Fibroblast of lung (primary cell): Measurements from ENCODE around the gene CA12. TPM values are rescaled to one million over a fixed set of nuclear protein-coding genes. Genes with fewer than 3 reads are reported as not detected.

Experiments used
- DNase-seq, 2 donors: peaks; one replicate each; pipeline versions ENCODE4 v3.0.0 to v3.0.0-alpha.2; 2010; ENCODE audit warnings: low read depth in 2 of 2
- H2AFZ ChIP-seq: 2 replicates; pipeline ENCODE4 v1.5.1; 2012; ENCODE audit warnings: low read length, control low read depth, inconsistent platforms
- H3K27ac ChIP-seq: 2 replicates; pipeline ENCODE4 v1.5.1; 2011; ENCODE audit warnings: low read length, control low read depth; ENCODE audit not compliant: insufficient read depth
- H3K27me3 ChIP-seq: 2 replicates; pipeline ENCODE4 v1.5.1; 2011; ENCODE audit warnings: mild to moderate bottlenecking, low read length; ENCODE audit not compliant: control insufficient read depth, insufficient read depth
- H3K36me3 ChIP-seq: 2 replicates; pipeline ENCODE4 v1.5.1; 2011; ENCODE audit warnings: low read length; ENCODE audit not compliant: control insufficient read depth, insufficient read depth
- H3K4me1 ChIP-seq: 2 replicates; pipeline ENCODE4 v1.5.1; 2011; ENCODE audit warnings: low read length; ENCODE audit not compliant: control insufficient read depth, insufficient read depth; ENCODE audit errors: extremely low read depth
- H3K4me2 ChIP-seq: 2 replicates; pipeline ENCODE4 v1.5.1; 2011; ENCODE audit warnings: low read length, control low read depth; ENCODE audit not compliant: insufficient read depth; ENCODE audit errors: extremely low read depth
- H3K4me3 ChIP-seq, 4 experiments: fragments of 200-600 bp in 1 of 4; sonication (generic) in 1 of 4; replicated peaks in 1 of 4; 2 replicates each; pipeline ENCODE4 v1.5.1; 2011 to 2016; ENCODE audit warnings: low read length in 4 of 4, low read depth in 3 of 4, mild to moderate bottlenecking in 3 of 4, control low read depth in 2 of 4, inconsistent platforms in 1 of 4, mixed read lengths in 1 of 4; ENCODE audit not compliant: insufficient read depth in 1 of 4; ENCODE audit errors: control extremely low read depth in 1 of 4
- H3K79me2 ChIP-seq: 2 replicates; pipeline ENCODE4 v1.5.1; 2012; ENCODE audit warnings: mild to moderate bottlenecking, low read length, inconsistent platforms; ENCODE audit not compliant: control insufficient read depth, insufficient read depth
- H3K9ac ChIP-seq: 2 replicates; pipeline ENCODE4 v1.5.1; 2011; ENCODE audit warnings: mild to moderate bottlenecking, low read length, control low read depth; ENCODE audit not compliant: insufficient read depth
- H3K9me3 ChIP-seq: 2 replicates; pipeline ENCODE4 v1.5.1; 2012; ENCODE audit warnings: low read depth, low read length; ENCODE audit not compliant: control insufficient read depth, insufficient read depth
- H4K20me1 ChIP-seq: 2 replicates; pipeline ENCODE4 v1.5.1; 2011; ENCODE audit warnings: low read length; ENCODE audit not compliant: control insufficient read depth, insufficient read depth; ENCODE audit errors: extremely low read depth
- EZH2 ChIP-seq: IDR thresholded peaks from 2 replicates; pipeline ENCODE4 v1.5.1; 2012; ENCODE audit warnings: low read length, control low read depth, mild to moderate bottlenecking; ENCODE audit errors: missing control alignments
- polyA plus RNA-seq, 2 donors: library from polyadenylated mRNA; depleted of rRNA in 1 of 2; stranded (reverse) in 1 of 2; unstranded in 1 of 2; fragments of >200 nt; gene quantifications; 2 replicates each; pipeline ENCODE4 v1.2.1, GENCODE V29; 2011 to 2012; ENCODE audit warnings: missing spikeins in 1 of 2
- total RNA-seq: library from RNA; depleted of rRNA; stranded (reverse); fragments of >200 nt; gene quantifications from 2 replicates; pipeline ENCODE4 v1.2.1, GENCODE V29; 2014
- TF ChIP-seq, protein P1 (sequence below), 2 donors: IDR thresholded peaks in 1 of 2; conservative IDR thresholded peaks in 1 of 2; 1 replicate in 1 of 2; 2 replicates in 1 of 2; pipeline ENCODE4 v1.5.1; 2011 to 2012; ENCODE audit warnings: low read length in 2 of 2, control low read depth in 1 of 2, inconsistent platforms in 1 of 2, low read depth in 1 of 2, mild to moderate bottlenecking in 1 of 2

Gene CA12
- total and polyA plus RNA-seq, 2 donors (not counting 1 experiment from before 2014, with no cell fraction given): 30.6 to 48.4 TPM

- Histone ChIP-seq H3K27me3 (no peaks in the 10 kb centered on the region), H3K9ac (no peak overlapping the region), H3K27ac (no peak overlapping the region), H3K9me3 (no peaks in the 10 kb centered on the region), H3K4me3 (no peak overlapping the region), H3K79me2 (no peaks in the 10 kb centered on the region), H4K20me1 (no peaks in the 10 kb centered on the region), H3K36me3 (no peaks in the 10 kb centered on the region), H3K4me1 (peaks cover 19% of the 10 kb centered on the region), H2AFZ (no peak overlapping the region), H3K4me2 (no peak overlapping the region)
- no peak for DNase-seq
- TF ChIP-seq, protein P1, sequence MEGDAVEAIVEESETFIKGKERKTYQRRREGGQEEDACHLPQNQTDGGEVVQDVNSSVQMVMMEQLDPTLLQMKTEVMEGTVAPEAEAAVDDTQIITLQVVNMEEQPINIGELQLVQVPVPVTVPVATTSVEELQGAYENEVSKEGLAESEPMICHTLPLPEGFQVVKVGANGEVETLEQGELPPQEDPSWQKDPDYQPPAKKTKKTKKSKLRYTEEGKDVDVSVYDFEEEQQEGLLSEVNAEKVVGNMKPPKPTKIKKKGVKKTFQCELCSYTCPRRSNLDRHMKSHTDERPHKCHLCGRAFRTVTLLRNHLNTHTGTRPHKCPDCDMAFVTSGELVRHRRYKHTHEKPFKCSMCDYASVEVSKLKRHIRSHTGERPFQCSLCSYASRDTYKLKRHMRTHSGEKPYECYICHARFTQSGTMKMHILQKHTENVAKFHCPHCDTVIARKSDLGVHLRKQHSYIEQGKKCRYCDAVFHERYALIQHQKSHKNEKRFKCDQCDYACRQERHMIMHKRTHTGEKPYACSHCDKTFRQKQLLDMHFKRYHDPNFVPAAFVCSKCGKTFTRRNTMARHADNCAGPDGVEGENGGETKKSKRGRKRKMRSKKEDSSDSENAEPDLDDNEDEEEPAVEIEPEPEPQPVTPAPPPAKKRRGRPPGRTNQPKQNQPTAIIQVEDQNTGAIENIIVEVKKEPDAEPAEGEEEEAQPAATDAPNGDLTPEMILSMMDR (conservative IDR thresholded peaks at IDR 0.05 in 1 of 2, IDR thresholded peaks at IDR 0.05 in 1 of 2; ENCODE audit: low read depth in 1 of 2, low read length in 2 of 2): no peak
- no peak for TF ChIP-seq EZH2
Observed at GRCh38 chr15:63378946-63379345, 2.7 kb downstream of the CA12 start.

GRCh38 chr15:63374686-63375520 lies 6.7 kb downstream of the CA12 start:
- no peaks in the 10 kb centered on the region for H3K27me3 ChIP-seq
- H4K20me1 ChIP-seq: no peaks in the 10 kb centered on the region
- peak overlapping the region; percentile 75 for H3K4me2 ChIP-seq
- TF ChIP-seq, protein P1 (conservative IDR thresholded peaks at IDR 0.05 in 1 of 2, IDR thresholded peaks at IDR 0.05 in 1 of 2; ENCODE audit: low read depth in 1 of 2, low read length in 2 of 2): no peak
- no peak for TF ChIP-seq EZH2
- H3K9me3 ChIP-seq: no peaks in the 10 kb centered on the region
- no peaks in the 10 kb centered on the region for H3K79me2 ChIP-seq
- peaks cover 38% of the 10 kb centered on the region for H3K4me1 ChIP-seq
- peak; percentile 78 to 87 for DNase-seq
- no peak overlapping the region for H2AFZ ChIP-seq
- H3K27ac ChIP-seq: peak overlapping the region; percentile 77
- H3K4me3 ChIP-seq: peak overlapping the region in 2 of 4 experiments; percentile 11 to 21
- H3K36me3 ChIP-seq: peaks cover 3% of the 10 kb centered on the region
- H3K9ac ChIP-seq: no peak overlapping the region

DNA sequence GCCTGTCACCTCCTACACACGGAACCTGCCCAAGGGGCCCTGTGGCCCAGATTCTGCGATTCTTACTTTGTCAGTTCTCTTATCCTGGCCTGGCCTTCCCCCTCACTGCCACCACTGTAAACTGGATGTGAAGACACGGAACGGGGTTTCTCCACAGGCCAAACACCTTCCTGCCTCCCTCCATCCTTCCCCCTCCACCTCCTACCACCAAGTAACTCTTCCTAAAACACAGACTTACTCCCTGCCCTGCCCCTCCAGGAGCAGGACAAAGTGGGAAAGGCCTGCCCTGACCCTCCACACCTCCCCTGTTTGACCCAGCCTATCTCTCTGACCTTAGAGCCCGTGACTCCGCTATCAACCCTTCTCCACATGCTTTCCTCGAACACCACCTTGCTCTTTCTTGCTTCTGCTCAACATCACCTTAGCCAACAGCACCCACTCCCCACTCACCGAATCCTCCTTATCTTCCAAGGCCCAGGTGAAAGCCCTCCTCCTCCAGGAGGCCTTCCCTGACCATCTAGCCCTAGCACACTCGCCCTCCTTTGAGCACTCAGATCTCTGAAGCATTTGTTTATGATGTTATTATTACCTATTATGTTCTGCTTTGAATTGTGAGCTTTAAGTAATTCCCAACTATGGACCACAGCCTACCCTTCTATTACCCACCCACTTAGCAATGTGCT lies 7.6 kb downstream of the CA12 start:
- Histone ChIP-seq H3K27me3 (no peaks in the 10 kb centered on the region), H4K20me1 (no peaks in the 10 kb centered on the region), H3K79me2 (no peaks in the 10 kb centered on the region), H2AFZ (no peak overlapping the region), H3K36me3 (peaks cover 3% of the 10 kb centered on the region), H3K27ac (peak overlapping the region; percentile 77), H3K4me3 (no peak overlapping the region), H3K9ac (no peak overlapping the region), H3K4me1 (peaks cover 37% of the 10 kb centered on the region), H3K4me2 (peak overlapping the region; percentile 75), H3K9me3 (no peaks in the 10 kb centered on the region)
- no peak for DNase-seq
- TF ChIP-seq, protein P1 (conservative IDR thresholded peaks at IDR 0.05 in 1 of 2, IDR thresholded peaks at IDR 0.05 in 1 of 2; ENCODE audit: low read depth in 1 of 2, low read length in 2 of 2): no peak
- no peak for TF ChIP-seq EZH2
